ENCODE measurements around the gene DIMT1. TPM values are rescaled to one million over a fixed set of nuclear protein-coding genes. Genes with fewer than 3 reads are reported as not detected.
A peak's percentile ranks its signal among the peaks of the same experiment; 100 is the strongest.

DIMT1 gene
- total RNA-seq, 1 experiment from 2014 or later = 44.0 TPM

DNA sequence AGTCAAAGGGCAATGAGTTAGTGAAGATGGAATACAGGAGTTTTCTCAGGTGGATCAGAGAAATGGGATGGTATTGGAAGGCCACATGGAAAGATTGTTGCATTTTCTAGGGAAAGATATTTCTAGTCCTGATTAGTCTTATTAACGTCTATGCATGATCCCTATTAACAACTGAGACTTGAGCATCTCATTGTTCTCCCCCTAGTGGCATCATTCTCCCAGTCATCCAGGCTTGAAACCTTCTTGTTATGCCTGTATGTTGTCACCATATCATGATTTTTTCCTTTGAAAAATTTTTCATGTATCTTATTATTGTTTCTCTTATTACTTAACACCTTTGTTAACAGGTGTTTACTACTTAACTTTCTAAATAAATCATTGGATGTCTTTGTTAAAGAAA, 63.3 kb downstream of the DIMT1 start:
- TF ChIP-seq, protein P1, sequence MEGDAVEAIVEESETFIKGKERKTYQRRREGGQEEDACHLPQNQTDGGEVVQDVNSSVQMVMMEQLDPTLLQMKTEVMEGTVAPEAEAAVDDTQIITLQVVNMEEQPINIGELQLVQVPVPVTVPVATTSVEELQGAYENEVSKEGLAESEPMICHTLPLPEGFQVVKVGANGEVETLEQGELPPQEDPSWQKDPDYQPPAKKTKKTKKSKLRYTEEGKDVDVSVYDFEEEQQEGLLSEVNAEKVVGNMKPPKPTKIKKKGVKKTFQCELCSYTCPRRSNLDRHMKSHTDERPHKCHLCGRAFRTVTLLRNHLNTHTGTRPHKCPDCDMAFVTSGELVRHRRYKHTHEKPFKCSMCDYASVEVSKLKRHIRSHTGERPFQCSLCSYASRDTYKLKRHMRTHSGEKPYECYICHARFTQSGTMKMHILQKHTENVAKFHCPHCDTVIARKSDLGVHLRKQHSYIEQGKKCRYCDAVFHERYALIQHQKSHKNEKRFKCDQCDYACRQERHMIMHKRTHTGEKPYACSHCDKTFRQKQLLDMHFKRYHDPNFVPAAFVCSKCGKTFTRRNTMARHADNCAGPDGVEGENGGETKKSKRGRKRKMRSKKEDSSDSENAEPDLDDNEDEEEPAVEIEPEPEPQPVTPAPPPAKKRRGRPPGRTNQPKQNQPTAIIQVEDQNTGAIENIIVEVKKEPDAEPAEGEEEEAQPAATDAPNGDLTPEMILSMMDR (IDR thresholded peaks at IDR 0.05; ENCODE audit: unreplicated experiment) = peak; percentile 39
- CTCF ChIA-PET = interaction anchor here (0.6 to 1.0 kb wide), 6 partner anchors 9 to 154 kb away, joined by 3 to 4 read pairs (median 3); no protein-coding TSS in a partner anchor

More for the DNA sequence above, 63.3 kb downstream of the DIMT1 start:
- DNase-seq (ENCODE audit: unreplicated experiment) = peak; percentile 54
- Mint-ChIP-seq H3K9me3 (ENCODE audit: unreplicated experiment) (no peaks in the 10 kb centered on the region), H3K27me3 (ENCODE audit: insufficient read depth, unreplicated experiment) (no peaks in the 10 kb centered on the region), H3K27ac (ENCODE audit: low read depth, unreplicated experiment) (no peak overlapping the region), H3K4me3 (ENCODE audit: unreplicated experiment) (no peak overlapping the region), H3K4me1 (ENCODE audit: insufficient read depth, unreplicated experiment) (peaks cover 16% of the 10 kb centered on the region), H3K36me3 (ENCODE audit: insufficient read depth, unreplicated experiment) (peaks cover 6% of the 10 kb centered on the region)
- no TSS peak for BruUV-seq (replicated peaks)
- POLR2A ChIA-PET = no interaction called here
- intact Hi-C loops (cut with micrococcal nuclease) = no loop called here

Other genes starting within 250 kb of the DIMT1 start
- 45.0 and 61.0 TPM in 2 replicates for gene KIF2A, start 97.7 kb downstream of the DIMT1 start, total RNA-seq (2022)
- 30.2 and 36.6 TPM in 2 replicates for gene IPO11, start 8.9 kb upstream of the DIMT1 start, total RNA-seq (2022)
- 0.54 and 0.61 TPM in 2 replicates for gene LRRC70, start 174.9 kb upstream of the DIMT1 start, total RNA-seq (2022)

Measured in MCF 10A (cell line).